ENCODE measurements around the gene PRKCZ. TPM values are rescaled to one million over a fixed set of nuclear protein-coding genes. Genes with fewer than 3 reads are reported as not detected.

PRKCZ gene
- total and polyA plus RNA-seq, 9 of the 15 experiments (the other 6 are each of a cell fraction or from before 2014, with no cell fraction given), result 0.07 to 3.1 (median 1.3) TPM

GRCh38 chr1:2227346-2228156 is 177.3 kb downstream of the PRKCZ start (continued):
- TF ChIP-seq AFF4 (CRISPR knock-in tag; IDR thresholded peaks at IDR 0.05) (no peak), FIP1L1 (IDR thresholded peaks at IDR 0.05; ENCODE audit: low read depth, low read length, poor library complexity, severe bottlenecking) (no peak), TSC22D4 (tag; IDR thresholded peaks at IDR 0.05) (no peak), NFATC3 (IDR thresholded peaks at IDR 0.05) (no peak), FUS (optimal IDR thresholded peaks at IDR 0.05; ENCODE audit: low read depth, low read length) (no peak), ZBTB34 (CRISPR knock-in tag; IDR thresholded peaks at IDR 0.05) (no peak), CXXC5 (CRISPR knock-in tag; IDR thresholded peaks at IDR 0.05) (peak; percentile 93), RUNX1 (IDR thresholded peaks at IDR 0.05; ENCODE audit: low read depth) (no peak), NR1H2 (CRISPR knock-in tag; IDR thresholded peaks at IDR 0.05) (no peak)
- TF ChIP-seq, protein P1, sequence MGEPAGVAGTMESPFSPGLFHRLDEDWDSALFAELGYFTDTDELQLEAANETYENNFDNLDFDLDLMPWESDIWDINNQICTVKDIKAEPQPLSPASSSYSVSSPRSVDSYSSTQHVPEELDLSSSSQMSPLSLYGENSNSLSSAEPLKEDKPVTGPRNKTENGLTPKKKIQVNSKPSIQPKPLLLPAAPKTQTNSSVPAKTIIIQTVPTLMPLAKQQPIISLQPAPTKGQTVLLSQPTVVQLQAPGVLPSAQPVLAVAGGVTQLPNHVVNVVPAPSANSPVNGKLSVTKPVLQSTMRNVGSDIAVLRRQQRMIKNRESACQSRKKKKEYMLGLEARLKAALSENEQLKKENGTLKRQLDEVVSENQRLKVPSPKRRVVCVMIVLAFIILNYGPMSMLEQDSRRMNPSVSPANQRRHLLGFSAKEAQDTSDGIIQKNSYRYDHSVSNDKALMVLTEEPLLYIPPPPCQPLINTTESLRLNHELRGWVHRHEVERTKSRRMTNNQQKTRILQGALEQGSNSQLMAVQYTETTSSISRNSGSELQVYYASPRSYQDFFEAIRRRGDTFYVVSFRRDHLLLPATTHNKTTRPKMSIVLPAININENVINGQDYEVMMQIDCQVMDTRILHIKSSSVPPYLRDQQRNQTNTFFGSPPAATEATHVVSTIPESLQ (CRISPR knock-in tag; IDR thresholded peaks at IDR 0.05), result no peak
- TF ChIP-seq, protein P2, sequence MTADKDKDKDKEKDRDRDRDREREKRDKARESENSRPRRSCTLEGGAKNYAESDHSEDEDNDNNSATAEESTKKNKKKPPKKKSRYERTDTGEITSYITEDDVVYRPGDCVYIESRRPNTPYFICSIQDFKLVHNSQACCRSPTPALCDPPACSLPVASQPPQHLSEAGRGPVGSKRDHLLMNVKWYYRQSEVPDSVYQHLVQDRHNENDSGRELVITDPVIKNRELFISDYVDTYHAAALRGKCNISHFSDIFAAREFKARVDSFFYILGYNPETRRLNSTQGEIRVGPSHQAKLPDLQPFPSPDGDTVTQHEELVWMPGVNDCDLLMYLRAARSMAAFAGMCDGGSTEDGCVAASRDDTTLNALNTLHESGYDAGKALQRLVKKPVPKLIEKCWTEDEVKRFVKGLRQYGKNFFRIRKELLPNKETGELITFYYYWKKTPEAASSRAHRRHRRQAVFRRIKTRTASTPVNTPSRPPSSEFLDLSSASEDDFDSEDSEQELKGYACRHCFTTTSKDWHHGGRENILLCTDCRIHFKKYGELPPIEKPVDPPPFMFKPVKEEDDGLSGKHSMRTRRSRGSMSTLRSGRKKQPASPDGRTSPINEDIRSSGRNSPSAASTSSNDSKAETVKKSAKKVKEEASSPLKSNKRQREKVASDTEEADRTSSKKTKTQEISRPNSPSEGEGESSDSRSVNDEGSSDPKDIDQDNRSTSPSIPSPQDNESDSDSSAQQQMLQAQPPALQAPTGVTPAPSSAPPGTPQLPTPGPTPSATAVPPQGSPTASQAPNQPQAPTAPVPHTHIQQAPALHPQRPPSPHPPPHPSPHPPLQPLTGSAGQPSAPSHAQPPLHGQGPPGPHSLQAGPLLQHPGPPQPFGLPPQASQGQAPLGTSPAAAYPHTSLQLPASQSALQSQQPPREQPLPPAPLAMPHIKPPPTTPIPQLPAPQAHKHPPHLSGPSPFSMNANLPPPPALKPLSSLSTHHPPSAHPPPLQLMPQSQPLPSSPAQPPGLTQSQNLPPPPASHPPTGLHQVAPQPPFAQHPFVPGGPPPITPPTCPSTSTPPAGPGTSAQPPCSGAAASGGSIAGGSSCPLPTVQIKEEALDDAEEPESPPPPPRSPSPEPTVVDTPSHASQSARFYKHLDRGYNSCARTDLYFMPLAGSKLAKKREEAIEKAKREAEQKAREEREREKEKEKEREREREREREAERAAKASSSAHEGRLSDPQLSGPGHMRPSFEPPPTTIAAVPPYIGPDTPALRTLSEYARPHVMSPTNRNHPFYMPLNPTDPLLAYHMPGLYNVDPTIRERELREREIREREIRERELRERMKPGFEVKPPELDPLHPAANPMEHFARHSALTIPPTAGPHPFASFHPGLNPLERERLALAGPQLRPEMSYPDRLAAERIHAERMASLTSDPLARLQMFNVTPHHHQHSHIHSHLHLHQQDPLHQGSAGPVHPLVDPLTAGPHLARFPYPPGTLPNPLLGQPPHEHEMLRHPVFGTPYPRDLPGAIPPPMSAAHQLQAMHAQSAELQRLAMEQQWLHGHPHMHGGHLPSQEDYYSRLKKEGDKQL (CRISPR knock-in tag; IDR thresholded peaks at IDR 0.05; ENCODE audit: borderline replicate concordance), result no peak
- TF ChIP-seq, protein P3, sequence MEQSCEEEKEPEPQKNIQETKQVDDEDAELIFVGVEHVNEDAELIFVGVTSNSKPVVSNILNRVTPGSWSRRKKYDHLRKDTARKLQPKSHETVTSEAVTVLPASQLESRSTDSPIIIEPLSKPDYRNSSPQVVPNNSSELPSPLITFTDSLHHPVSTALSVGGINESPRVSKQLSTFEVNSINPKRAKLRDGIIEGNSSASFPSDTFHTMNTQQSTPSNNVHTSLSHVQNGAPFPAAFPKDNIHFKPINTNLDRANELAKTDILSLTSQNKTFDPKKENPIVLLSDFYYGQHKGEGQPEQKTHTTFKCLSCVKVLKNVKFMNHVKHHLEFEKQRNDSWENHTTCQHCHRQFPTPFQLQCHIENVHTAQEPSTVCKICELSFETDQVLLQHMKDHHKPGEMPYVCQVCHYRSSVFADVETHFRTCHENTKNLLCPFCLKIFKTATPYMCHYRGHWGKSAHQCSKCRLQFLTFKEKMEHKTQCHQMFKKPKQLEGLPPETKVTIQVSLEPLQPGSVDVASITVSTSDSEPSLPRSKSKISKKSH (CRISPR knock-in tag; IDR thresholded peaks at IDR 0.05), result no peak
